Measurements from ENCODE around the gene SOX6. TPM values are rescaled to one million over a fixed set of nuclear protein-coding genes. Genes with fewer than 3 reads are reported as not detected.

The SOX6 gene
- total RNA-seq, 1 donor from 2014 or later = 8.3 TPM

GRCh38 chr11:16049611-16050010 is 306.7 kb downstream of the SOX6 start:
- H3K27me3 ChIP-seq = no peaks in the 10 kb centered on the region
- H3K4me3 ChIP-seq = no peak overlapping the region
- DNase-seq (no peak), ATAC-seq (no peak)
- TF ChIP-seq CTCF (IDR thresholded peaks at IDR 0.05) = no peak
- H3K9me3 ChIP-seq = no peaks in the 10 kb centered on the region
- H3K27ac ChIP-seq = no peak overlapping the region
- H3K4me1 ChIP-seq = no peaks in the 10 kb centered on the region
- no peaks in the 10 kb centered on the region for H3K36me3 ChIP-seq
- intact Hi-C loops (cut with DNase I) = no loop called here

GRCh38 chr11:16047073-16047472 is 309.3 kb downstream of the SOX6 start:
- no peak for ATAC-seq
- no peak overlapping the region for H3K4me3 ChIP-seq
- no peaks in the 10 kb centered on the region for H3K36me3 ChIP-seq
- no peaks in the 10 kb centered on the region for H3K27me3 ChIP-seq
- H3K9me3 ChIP-seq = no peaks in the 10 kb centered on the region
- no peak overlapping the region for H3K27ac ChIP-seq
- no peak for DNase-seq
- H3K4me1 ChIP-seq = no peaks in the 10 kb centered on the region
- TF ChIP-seq CTCF (IDR thresholded peaks at IDR 0.05) = no peak
- intact Hi-C loops (cut with DNase I) = no loop called here

GRCh38 chr11:16043617-16044016 is 312.7 kb downstream of the SOX6 start:
- Histone ChIP-seq H3K4me3 (no peak overlapping the region), H3K36me3 (no peaks in the 10 kb centered on the region), H3K9me3 (no peaks in the 10 kb centered on the region), H3K4me1 (no peaks in the 10 kb centered on the region), H3K27me3 (no peaks in the 10 kb centered on the region), H3K27ac (no peak overlapping the region)
- ATAC-seq (no peak), DNase-seq (no peak)
- TF ChIP-seq CTCF (IDR thresholded peaks at IDR 0.05) = no peak
- intact Hi-C loops (cut with DNase I) = no loop called here

- TF ChIP-seq CTCF (IDR thresholded peaks at IDR 0.05) = no peak
- Histone ChIP-seq H3K4me1 (no peaks in the 10 kb centered on the region), H3K27me3 (no peaks in the 10 kb centered on the region), H3K9me3 (no peaks in the 10 kb centered on the region), H3K36me3 (no peaks in the 10 kb centered on the region), H3K4me3 (no peak overlapping the region), H3K27ac (no peak overlapping the region)
- no peak for DNase-seq
- no peak for ATAC-seq
- intact Hi-C loops (cut with DNase I) = no loop called here
Measured at GRCh38 chr11:16041207-16041606, 315.1 kb downstream of the SOX6 start.

GRCh38 chr11:16040151-16040550 is 316.2 kb downstream of the SOX6 start:
- H3K27ac ChIP-seq = no peak overlapping the region
- no peaks in the 10 kb centered on the region for H3K36me3 ChIP-seq
- ATAC-seq (no peak), DNase-seq (no peak)
- TF ChIP-seq CTCF (IDR thresholded peaks at IDR 0.05) = no peak
- H3K27me3 ChIP-seq = no peaks in the 10 kb centered on the region
- H3K4me3 ChIP-seq = no peak overlapping the region
- no peaks in the 10 kb centered on the region for H3K9me3 ChIP-seq
- no peaks in the 10 kb centered on the region for H3K4me1 ChIP-seq
- intact Hi-C loops (cut with DNase I) = no loop called here

- Histone ChIP-seq H3K4me3 (no peak overlapping the region), H3K4me1 (no peaks in the 10 kb centered on the region), H3K9me3 (no peaks in the 10 kb centered on the region), H3K27me3 (no peaks in the 10 kb centered on the region), H3K27ac (no peak overlapping the region), H3K36me3 (no peaks in the 10 kb centered on the region)
- TF ChIP-seq CTCF (IDR thresholded peaks at IDR 0.05) = no peak
- intact Hi-C loops (cut with DNase I) = no loop called here
- DNase-seq (no peak), ATAC-seq (no peak)
Measured at GRCh38 chr11:16037179-16037578, 319.2 kb downstream of the SOX6 start.
